Right lobe of liver (tissue), 4 donors: ENCODE data around the gene RABL2A.
"Not testable (repeated sequence)": the region's sequence is repeated elsewhere in the genome, so short reads cannot be mapped to it uniquely, and the experiment has no call there.

Source experiments
- CTCF ChIP-seq, 4 donors: fragments of 200-600 bp in 3 of 4; fragments of 450-650 bp in 1 of 4; IDR thresholded peaks; one replicate each; pipeline versions ENCODE4 v1.5.1 to v1.8.0; 2016 to 2022; ENCODE audit warnings: antibody characterized with exemption in 4 of 4, mild to moderate bottlenecking in 2 of 4
- POLR2A ChIP-seq: fragments of 450-650 bp; IDR thresholded peaks from one replicate; pipeline ENCODE4 v1.6.1; 2017; ENCODE audit warnings: antibody characterized with exemption, mild to moderate bottlenecking
- donor health status: DM: no; HTN: no; CAD: no.
- donor health status: DM: no; HTN: no; CAD: no.
- donor health status: DM: no; HTN: yes; CAD: no.

- TF ChIP-seq POLR2A = peak; percentile 64
- TF ChIP-seq CTCF (IDR thresholded peaks at IDR 0.05) = not testable (repeated sequence)
Measured at GRCh38 chr2:113603467-113604084, 23.5 kb upstream of the RABL2A start.
